IgD-negative memory B cell (primary cell): Measurements from ENCODE around the gene KATNB1. TPM values are rescaled to one million over a fixed set of nuclear protein-coding genes. Genes with fewer than 3 reads are reported as not detected.
"Not testable (repeated sequence)": the region's sequence is repeated elsewhere in the genome, so short reads cannot be mapped to it uniquely, and the experiment has no call there.

Source experiments
- H3K27ac Mint-ChIP-seq, 3 donors: one replicate each; pipeline ENCODE4 v1.8.0; 2020 to 2022; ENCODE audit warnings: mild to moderate bottlenecking in 3 of 3, mixed read lengths in 3 of 3, moderate library complexity in 1 of 3
- H3K27me3 Mint-ChIP-seq: one replicate; pipeline ENCODE4 v1.8.0; 2021; ENCODE audit warnings: mixed read lengths
- H3K36me3 Mint-ChIP-seq: one replicate; pipeline ENCODE4 v1.8.0; 2020; ENCODE audit warnings: mild to moderate bottlenecking, mixed read lengths
- H3K4me1 Mint-ChIP-seq, 3 donors: one replicate each; pipeline ENCODE4 v1.8.0; 2020 to 2022; ENCODE audit warnings: mixed read lengths in 3 of 3, mild to moderate bottlenecking in 1 of 3
- H3K4me3 Mint-ChIP-seq, 4 donors: one replicate each; pipeline ENCODE4 v1.8.0; 2020 to 2022; ENCODE audit warnings: mild to moderate bottlenecking in 4 of 4, mixed read lengths in 4 of 4, moderate library complexity in 3 of 4
- H3K9me3 Mint-ChIP-seq, 3 donors: one replicate each; pipeline ENCODE4 v1.8.0; 2020 to 2021; ENCODE audit warnings: mixed read lengths in 3 of 3, mild to moderate bottlenecking in 1 of 3
- polyA plus RNA-seq: library from polyadenylated mRNA; unstranded; fragments of 300-500 nt; fragmentation: Illumina TruSeq; gene quantifications from one replicate; pipeline ENCODE4 v1.2.3, GENCODE V29; 2021

KATNB1 gene
- polyA plus RNA-seq, 1 donor from 2014 or later = 16.6 TPM

- Mint-ChIP-seq H3K9me3 (no peaks in the 10 kb centered on the region), H3K4me3 (no peak overlapping the region), H3K27ac (no peak overlapping the region), H3K36me3 (peaks cover 2% of the 10 kb centered on the region), H3K27me3 (no peaks in the 10 kb centered on the region), H3K4me1 (peaks cover 2 to 11% (median 9%) of the 10 kb centered on the region in 3 donors)
Observed at GRCh38 chr16:57740423-57741071, 5.0 kb downstream of the KATNB1 start.

- peaks cover 0 to 3% (median 2%) of the 10 kb centered on the region in 3 donors for H3K4me1 Mint-ChIP-seq
- H3K27me3 Mint-ChIP-seq = no peaks in the 10 kb centered on the region
- peaks cover 1% of the 10 kb centered on the region for H3K36me3 Mint-ChIP-seq
Observed at GRCh38 chr16:57741660-57742191, 6.2 kb downstream of the KATNB1 start.

GRCh38 chr16:57742543-57742942 is 7.0 kb downstream of the KATNB1 start:
- H3K36me3 Mint-ChIP-seq = peaks cover 1% of the 10 kb centered on the region
- no peak overlapping the region for H3K4me3 Mint-ChIP-seq
- no peaks in the 10 kb centered on the region for H3K9me3 Mint-ChIP-seq
- peaks cover 0 to 2% (median 0%) of the 10 kb centered on the region in 3 donors for H3K4me1 Mint-ChIP-seq
- H3K27ac Mint-ChIP-seq = no peak overlapping the region
- H3K27me3 Mint-ChIP-seq = no peaks in the 10 kb centered on the region

More at GRCh38 chr16:57741660-57742191, 6.2 kb downstream of the KATNB1 start:
- H3K27ac Mint-ChIP-seq = no peak overlapping the region
- H3K4me3 Mint-ChIP-seq = no peak overlapping the region
- no peaks in the 10 kb centered on the region for H3K9me3 Mint-ChIP-seq

- Mint-ChIP-seq H3K9me3 (no peaks in the 10 kb centered on the region), H3K27me3 (no peaks in the 10 kb centered on the region), H3K27ac (no peak overlapping the region), H3K36me3 (peaks cover 1% of the 10 kb centered on the region), H3K4me3 (no peak overlapping the region), H3K4me1 (peaks cover 0 to 2% (median 0%) of the 10 kb centered on the region in 3 donors)
Observed at GRCh38 chr16:57743458-57743857, 7.9 kb downstream of the KATNB1 start.

GRCh38 chr16:57743886-57744641 is 8.5 kb downstream of the KATNB1 start:
- no peak overlapping the region for H3K4me3 Mint-ChIP-seq
- no peaks in the 10 kb centered on the region for H3K9me3 Mint-ChIP-seq
- H3K4me1 Mint-ChIP-seq = peaks cover 0 to 2% (median 0%) of the 10 kb centered on the region in 3 donors
- no peaks in the 10 kb centered on the region for H3K27me3 Mint-ChIP-seq
- H3K36me3 Mint-ChIP-seq = peaks cover 1% of the 10 kb centered on the region
- no peak overlapping the region for H3K27ac Mint-ChIP-seq

GRCh38 chr16:57744642-57744903 is 9.0 kb downstream of the KATNB1 start:
- no peaks in the 10 kb centered on the region for H3K27me3 Mint-ChIP-seq
- H3K36me3 Mint-ChIP-seq = peaks cover 1% of the 10 kb centered on the region
- H3K4me3 Mint-ChIP-seq = no peak overlapping the region
- peaks cover 0 to 4% (median 0%) of the 10 kb centered on the region in 3 donors for H3K4me1 Mint-ChIP-seq
- H3K27ac Mint-ChIP-seq = no peak overlapping the region
- H3K9me3 Mint-ChIP-seq = no peaks in the 10 kb centered on the region

GRCh38 chr16:57745768-57746167 is 10.2 kb downstream of the KATNB1 start:
- Mint-ChIP-seq H3K36me3 (peaks cover 4% of the 10 kb centered on the region), H3K9me3 (no peaks in the 10 kb centered on the region), H3K4me1 (peaks cover 0 to 4% (median 0%) of the 10 kb centered on the region in 3 donors), H3K4me3 (peak overlapping the region in 1 of 4 donors; percentile 18), H3K27ac (no peak overlapping the region), H3K27me3 (no peaks in the 10 kb centered on the region)

GRCh38 chr16:57746316-57746715 is 10.7 kb downstream of the KATNB1 start:
- H3K4me1 Mint-ChIP-seq, H3K27me3 Mint-ChIP-seq, H3K27ac Mint-ChIP-seq, H3K36me3 Mint-ChIP-seq, H3K9me3 Mint-ChIP-seq: not testable (repeated sequence)
- peak overlapping the region in 1 of 4 donors; percentile 18 for H3K4me3 Mint-ChIP-seq

GRCh38 chr16:57747091-57747490 is 11.5 kb downstream of the KATNB1 start:
- Mint-ChIP-seq H3K4me3 (no peak overlapping the region), H3K36me3 (peaks cover 9% of the 10 kb centered on the region), H3K9me3 (no peaks in the 10 kb centered on the region), H3K27ac (no peak overlapping the region), H3K4me1 (peaks cover 0 to 2% (median 0%) of the 10 kb centered on the region in 3 donors), H3K27me3 (no peaks in the 10 kb centered on the region)

GRCh38 chr16:57747496-57747895 is 11.9 kb downstream of the KATNB1 start:
- peaks cover 0 to 2% (median 0%) of the 10 kb centered on the region in 3 donors for H3K4me1 Mint-ChIP-seq
- H3K36me3 Mint-ChIP-seq = peaks cover 9% of the 10 kb centered on the region
- H3K4me3 Mint-ChIP-seq = no peak overlapping the region
- no peaks in the 10 kb centered on the region for H3K27me3 Mint-ChIP-seq
- H3K9me3 Mint-ChIP-seq = no peaks in the 10 kb centered on the region
- H3K27ac Mint-ChIP-seq = no peak overlapping the region

- Mint-ChIP-seq H3K36me3 (peaks cover 9% of the 10 kb centered on the region), H3K4me3 (no peak overlapping the region)
Observed at GRCh38 chr16:57747996-57748395, 12.4 kb downstream of the KATNB1 start.

GRCh38 chr16:57748596-57748995 is 13.0 kb downstream of the KATNB1 start:
- no peak overlapping the region for H3K27ac Mint-ChIP-seq

More at GRCh38 chr16:57747996-57748395, 12.4 kb downstream of the KATNB1 start:
- no peaks in the 10 kb centered on the region for H3K27me3 Mint-ChIP-seq
- H3K27ac Mint-ChIP-seq = no peak overlapping the region
- no peaks in the 10 kb centered on the region for H3K9me3 Mint-ChIP-seq
- H3K4me1 Mint-ChIP-seq = peaks cover 0 to 2% (median 0%) of the 10 kb centered on the region in 3 donors

GRCh38 chr16:57749101-57749692 is 13.6 kb downstream of the KATNB1 start:
- H3K27ac Mint-ChIP-seq = no peak overlapping the region
- peaks cover 9% of the 10 kb centered on the region for H3K36me3 Mint-ChIP-seq
- H3K9me3 Mint-ChIP-seq = no peaks in the 10 kb centered on the region
- H3K4me3 Mint-ChIP-seq = no peak overlapping the region
- no peaks in the 10 kb centered on the region for H3K27me3 Mint-ChIP-seq
- H3K4me1 Mint-ChIP-seq = peaks cover 0 to 2% (median 0%) of the 10 kb centered on the region in 3 donors

More at GRCh38 chr16:57748596-57748995, 13.0 kb downstream of the KATNB1 start:
- Mint-ChIP-seq H3K9me3 (no peaks in the 10 kb centered on the region), H3K4me1 (peaks cover 0 to 2% (median 0%) of the 10 kb centered on the region in 3 donors), H3K36me3 (peaks cover 9% of the 10 kb centered on the region), H3K27me3 (no peaks in the 10 kb centered on the region), H3K4me3 (no peak overlapping the region)

GRCh38 chr16:57749856-57750452 is 14.4 kb downstream of the KATNB1 start:
- Mint-ChIP-seq H3K4me3 (no peak overlapping the region), H3K9me3 (no peaks in the 10 kb centered on the region), H3K27me3 (no peaks in the 10 kb centered on the region)

More at GRCh38 chr16:57749856-57750452, 14.4 kb downstream of the KATNB1 start:
- H3K36me3 Mint-ChIP-seq = peaks cover 9% of the 10 kb centered on the region
- no peak overlapping the region for H3K27ac Mint-ChIP-seq
- peaks cover 0 to 2% (median 0%) of the 10 kb centered on the region in 3 donors for H3K4me1 Mint-ChIP-seq
